Caco-2 (cell line): ENCODE measurements around the gene DEFB124. TPM values are rescaled to one million over a fixed set of nuclear protein-coding genes. Genes with fewer than 3 reads are reported as not detected.

Source experiments
- BruUV-seq: library from RNA; stranded (reverse); fragments of 400-500 nt; replicated peaks from 2 replicates; lab custom pipeline; 2021; lab: Mats Ljungman, UMichigan
- CTCF ChIA-PET: fragments of 300-600 bp; sonication (Branson Sonifier 250); formaldehyde crosslinking; loops from one replicate; lab custom pipeline; 2022; ENCODE audit warnings: antibody characterized with exemption; lab: Charles Lee
- POLR2A ChIA-PET: fragments of 300-600 bp; sonication (Branson Sonifier 250); formaldehyde crosslinking; loops from one replicate; lab custom pipeline; 2022; ENCODE audit warnings: antibody characterized with exemption; lab: Charles Lee
- DNase-seq, 2 experiments: peaks; one replicate each; pipeline versions ENCODE4 v3.0.0 to v3.0.0-alpha.2; 2020 to 2022
- H3K27me3 ChIP-seq: replicated peaks from 2 replicates; pipeline ENCODE4 v1.6.0; 2011; ENCODE audit warnings: low read length; ENCODE audit not compliant: control insufficient read depth, insufficient read depth
- H3K36me3 ChIP-seq: 2 replicates; pipeline ENCODE4 v1.5.1; 2011; ENCODE audit warnings: low read length; ENCODE audit not compliant: control insufficient read depth, insufficient read depth
- H3K4me1 ChIP-seq: fragments of 250-450 bp; sonication (Bioruptor Pico); 2 replicates; pipeline ENCODE4 v1.5.1; 2020; ENCODE audit warnings: mild to moderate bottlenecking
- H3K4me3 ChIP-seq: 2 replicates; pipeline ENCODE4 v1.5.1; 2011; ENCODE audit warnings: low read depth, mild to moderate bottlenecking, control low read depth, low read length
- H3K9me3 ChIP-seq: fragments of 250-450 bp; sonication (Bioruptor Pico); 2 replicates; pipeline ENCODE4 v1.5.1; 2020; ENCODE audit warnings: mild to moderate bottlenecking, moderate library complexity
- H3K27ac Mint-ChIP-seq: one replicate; pipeline ENCODE4 v1.8.0; 2022; ENCODE audit warnings: mixed read lengths; ENCODE audit not compliant: unreplicated experiment
- H3K27me3 Mint-ChIP-seq: one replicate; pipeline ENCODE4 v1.8.0; 2022; ENCODE audit warnings: mixed read lengths; ENCODE audit not compliant: insufficient read depth, unreplicated experiment
- H3K36me3 Mint-ChIP-seq: one replicate; pipeline ENCODE4 v1.8.0; 2022; ENCODE audit warnings: mild to moderate bottlenecking, mixed read lengths; ENCODE audit not compliant: insufficient read depth, unreplicated experiment
- H3K4me1 Mint-ChIP-seq: one replicate; pipeline ENCODE4 v1.8.0; 2022; ENCODE audit warnings: low read depth, mixed read lengths; ENCODE audit not compliant: unreplicated experiment
- H3K4me3 Mint-ChIP-seq: one replicate; pipeline ENCODE4 v1.8.0; 2022; ENCODE audit warnings: mild to moderate bottlenecking, moderate library complexity, mixed read lengths; ENCODE audit not compliant: unreplicated experiment
- H3K9me3 Mint-ChIP-seq: one replicate; pipeline ENCODE4 v1.8.0; 2022; ENCODE audit warnings: mixed read lengths; ENCODE audit not compliant: unreplicated experiment
- intact Hi-C: fragments of 100-400 bp; cut with micrococcal nuclease; formaldehyde crosslinking; loops from one replicate; pipeline ENCODE4 v1.10.0; 2022; ENCODE audit not compliant: unreplicated experiment
- total RNA-seq: library from RNA; stranded (reverse); gene quantifications from 2 replicates; pipeline ENCODE4 v1.2.3, GENCODE V29; 2022
- TF ChIP-seq, protein P1 (sequence below), 2 experiments: fragments of 200-600 bp in 1 of 2; IDR thresholded peaks; 1 replicate in 1 of 2; 2 replicates in 1 of 2; pipeline versions ENCODE4 v1.5.1 to v1.8.0; 2011 to 2022; ENCODE audit warnings: antibody characterized with exemption in 1 of 2, control low read depth in 1 of 2, inconsistent platforms in 1 of 2, low read depth in 1 of 2, low read length in 1 of 2, mild to moderate bottlenecking in 1 of 2, moderate library complexity in 1 of 2; ENCODE audit not compliant: insufficient read depth in 1 of 2, severe bottlenecking in 1 of 2, unreplicated experiment in 1 of 2

Gene DEFB124
- total RNA-seq, 1 experiment from 2014 or later: not detected

DNA sequence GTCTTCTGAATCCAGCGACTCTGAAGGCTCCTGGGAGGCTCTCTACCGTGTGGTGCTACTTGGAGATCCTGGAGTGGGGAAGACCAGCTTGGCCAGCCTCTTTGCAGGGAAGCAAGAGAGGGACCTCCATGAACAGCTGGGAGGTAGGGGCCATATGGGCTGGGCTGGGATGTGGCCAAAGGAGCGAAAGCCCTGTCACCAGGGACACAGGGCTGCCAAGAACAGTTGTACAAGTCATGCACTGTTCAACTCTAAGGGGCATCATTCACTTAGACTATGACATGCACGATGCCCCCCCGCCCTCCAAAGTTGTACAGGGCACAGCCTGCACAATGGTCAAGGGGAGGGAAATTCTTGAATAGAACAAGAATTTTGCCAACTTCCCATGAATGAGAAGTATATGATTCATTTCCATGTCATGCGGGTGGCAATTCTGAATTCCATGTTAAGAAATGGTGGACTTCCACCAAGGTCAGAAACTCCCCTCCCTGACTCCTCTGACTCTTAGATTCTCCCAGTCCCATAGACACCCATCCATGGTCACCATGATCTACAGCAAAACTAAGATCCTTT, 1.8 kb upstream of the DEFB124 start:
- intact Hi-C loops: no loop called here
- H3K4me3 ChIP-seq: no peak overlapping the region
- Mint-ChIP-seq H3K27me3 (peaks cover 25% of the 10 kb centered on the region), H3K36me3 (peaks cover 6% of the 10 kb centered on the region), H3K4me1 (no peaks in the 10 kb centered on the region), H3K4me3 (no peak overlapping the region), H3K9me3 (peaks cover 10% of the 10 kb centered on the region), H3K27ac (no peak overlapping the region)
- H3K27me3 ChIP-seq: no peaks in the 10 kb centered on the region
- ChIA-PET POLR2A (no interaction called here), CTCF (no interaction called here)
- BruUV-seq: no TSS peak
- peaks cover 7% of the 10 kb centered on the region; the same call in 1 of the 2 replicates for H3K4me1 ChIP-seq
- peaks cover 10% of the 10 kb centered on the region for H3K9me3 ChIP-seq
- TF ChIP-seq, protein P1, sequence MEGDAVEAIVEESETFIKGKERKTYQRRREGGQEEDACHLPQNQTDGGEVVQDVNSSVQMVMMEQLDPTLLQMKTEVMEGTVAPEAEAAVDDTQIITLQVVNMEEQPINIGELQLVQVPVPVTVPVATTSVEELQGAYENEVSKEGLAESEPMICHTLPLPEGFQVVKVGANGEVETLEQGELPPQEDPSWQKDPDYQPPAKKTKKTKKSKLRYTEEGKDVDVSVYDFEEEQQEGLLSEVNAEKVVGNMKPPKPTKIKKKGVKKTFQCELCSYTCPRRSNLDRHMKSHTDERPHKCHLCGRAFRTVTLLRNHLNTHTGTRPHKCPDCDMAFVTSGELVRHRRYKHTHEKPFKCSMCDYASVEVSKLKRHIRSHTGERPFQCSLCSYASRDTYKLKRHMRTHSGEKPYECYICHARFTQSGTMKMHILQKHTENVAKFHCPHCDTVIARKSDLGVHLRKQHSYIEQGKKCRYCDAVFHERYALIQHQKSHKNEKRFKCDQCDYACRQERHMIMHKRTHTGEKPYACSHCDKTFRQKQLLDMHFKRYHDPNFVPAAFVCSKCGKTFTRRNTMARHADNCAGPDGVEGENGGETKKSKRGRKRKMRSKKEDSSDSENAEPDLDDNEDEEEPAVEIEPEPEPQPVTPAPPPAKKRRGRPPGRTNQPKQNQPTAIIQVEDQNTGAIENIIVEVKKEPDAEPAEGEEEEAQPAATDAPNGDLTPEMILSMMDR (IDR thresholded peaks at IDR 0.05; ENCODE audit: insufficient read depth in 1 of 2, low read depth in 1 of 2, low read length in 1 of 2, severe bottlenecking in 1 of 2, unreplicated experiment in 1 of 2): no peak
- no peaks in the 10 kb centered on the region for H3K36me3 ChIP-seq
- no peak for DNase-seq

DNA sequence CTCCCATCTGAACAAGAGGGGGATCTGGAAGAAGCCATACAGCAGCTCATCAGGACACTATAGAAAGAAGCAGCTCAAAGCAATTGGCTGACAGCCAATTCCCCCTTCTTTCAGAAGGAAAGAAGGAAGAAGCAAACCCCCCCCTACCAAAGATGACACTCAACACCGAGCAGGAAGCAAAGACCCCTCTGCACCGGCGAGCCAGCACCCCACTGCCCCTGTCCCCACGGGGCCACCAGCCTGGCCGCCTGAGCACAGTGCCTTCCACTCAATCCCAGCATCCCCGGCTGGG, 1.3 kb upstream of the DEFB124 start:
- no peaks in the 10 kb centered on the region for H3K27me3 ChIP-seq
- H3K4me3 Mint-ChIP-seq: no peak overlapping the region
- TF ChIP-seq, protein P1 (IDR thresholded peaks at IDR 0.05; ENCODE audit: insufficient read depth in 1 of 2, low read depth in 1 of 2, low read length in 1 of 2, severe bottlenecking in 1 of 2, unreplicated experiment in 1 of 2): no peak
- peaks cover 6% of the 10 kb centered on the region for H3K36me3 Mint-ChIP-seq
- no peak overlapping the region for H3K4me3 ChIP-seq
- H3K9me3 ChIP-seq: peaks cover 10% of the 10 kb centered on the region
- H3K4me1 Mint-ChIP-seq: no peaks in the 10 kb centered on the region
- H3K27me3 Mint-ChIP-seq: peaks cover 23% of the 10 kb centered on the region
- intact Hi-C loops: no loop called here
- H3K36me3 ChIP-seq: no peaks in the 10 kb centered on the region
- no peak overlapping the region for H3K27ac Mint-ChIP-seq
- POLR2A ChIA-PET: no interaction called here
- peaks cover 7% of the 10 kb centered on the region; the same call in 1 of the 2 replicates for H3K4me1 ChIP-seq
- no TSS peak for BruUV-seq
- CTCF ChIA-PET: interaction anchor here (1.4 kb wide), 1 partner anchor 27 kb away, joined by 7 read pairs; no protein-coding TSS in a partner anchor
- H3K9me3 Mint-ChIP-seq: peaks cover 10% of the 10 kb centered on the region
- DNase-seq: no peak

DNA sequence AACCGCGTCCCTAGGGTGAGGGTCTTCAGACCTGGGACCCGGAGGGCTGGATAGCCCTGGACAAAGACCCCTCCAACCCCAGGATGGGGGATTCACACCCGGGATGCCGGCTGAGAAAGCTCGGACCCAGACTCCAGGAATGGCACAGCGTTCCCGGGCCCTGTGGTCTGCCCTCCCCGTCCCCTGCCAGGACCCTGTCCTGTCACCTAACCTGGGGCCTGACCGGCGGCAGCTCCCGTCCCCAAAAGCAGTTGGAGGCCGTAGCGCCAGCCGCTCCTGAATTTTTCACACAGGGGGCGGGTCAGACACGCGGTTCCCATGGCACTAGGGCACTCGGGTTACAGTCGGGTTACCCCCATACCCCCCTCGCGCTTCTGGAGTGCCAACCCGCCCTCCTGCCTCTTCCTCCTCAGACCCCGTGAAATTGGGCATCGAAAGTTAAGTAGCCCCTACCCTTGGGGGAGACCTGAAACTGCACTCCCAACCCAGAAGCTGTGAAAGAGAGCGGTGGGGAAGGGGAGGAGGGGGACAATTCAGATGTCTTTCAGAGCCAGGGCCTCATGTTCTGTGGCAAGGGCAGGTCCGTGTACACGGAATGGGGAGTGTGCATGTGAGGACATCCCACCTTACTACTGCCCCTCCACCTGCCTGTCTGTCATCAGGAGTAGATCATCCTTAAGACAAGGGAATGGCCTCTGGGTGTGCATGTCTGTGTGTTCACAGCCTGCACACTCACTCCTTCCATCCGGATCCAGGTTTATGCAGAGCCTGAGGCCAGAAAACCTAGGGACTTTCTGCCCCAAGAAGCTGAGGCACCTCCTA, 756 bp upstream of the DEFB124 start:
- CTCF ChIA-PET: interaction anchor here (1.4 kb wide), 1 partner anchor 28 kb away, joined by 7 read pairs; no protein-coding TSS in a partner anchor
- Mint-ChIP-seq H3K4me3 (no peak overlapping the region), H3K27me3 (peaks cover 22% of the 10 kb centered on the region), H3K27ac (no peak overlapping the region), H3K36me3 (peaks cover 6% of the 10 kb centered on the region), H3K4me1 (no peaks in the 10 kb centered on the region), H3K9me3 (peaks cover 10% of the 10 kb centered on the region)
- peaks cover 10% of the 10 kb centered on the region for H3K9me3 ChIP-seq
- no TSS peak for BruUV-seq
- H3K4me3 ChIP-seq: no peak overlapping the region
- POLR2A ChIA-PET: no interaction called here
- H3K27me3 ChIP-seq: no peaks in the 10 kb centered on the region
- no peaks in the 10 kb centered on the region for H3K36me3 ChIP-seq
- TF ChIP-seq, protein P1 (IDR thresholded peaks at IDR 0.05; ENCODE audit: insufficient read depth in 1 of 2, low read depth in 1 of 2, low read length in 1 of 2, severe bottlenecking in 1 of 2, unreplicated experiment in 1 of 2): no peak
- DNase-seq: no peak
- intact Hi-C loops: no loop called here
- H3K4me1 ChIP-seq: peaks cover 7% of the 10 kb centered on the region; the same call in 1 of the 2 replicates
